ENCODE results near the gene LHFPL2. TPM values are rescaled to one million over a fixed set of nuclear protein-coding genes. Genes with fewer than 3 reads are reported as not detected.

LHFPL2 gene
- total and polyA plus RNA-seq, 4 donors, result 6.5 to 49.4 (median 47.7) TPM

DNA sequence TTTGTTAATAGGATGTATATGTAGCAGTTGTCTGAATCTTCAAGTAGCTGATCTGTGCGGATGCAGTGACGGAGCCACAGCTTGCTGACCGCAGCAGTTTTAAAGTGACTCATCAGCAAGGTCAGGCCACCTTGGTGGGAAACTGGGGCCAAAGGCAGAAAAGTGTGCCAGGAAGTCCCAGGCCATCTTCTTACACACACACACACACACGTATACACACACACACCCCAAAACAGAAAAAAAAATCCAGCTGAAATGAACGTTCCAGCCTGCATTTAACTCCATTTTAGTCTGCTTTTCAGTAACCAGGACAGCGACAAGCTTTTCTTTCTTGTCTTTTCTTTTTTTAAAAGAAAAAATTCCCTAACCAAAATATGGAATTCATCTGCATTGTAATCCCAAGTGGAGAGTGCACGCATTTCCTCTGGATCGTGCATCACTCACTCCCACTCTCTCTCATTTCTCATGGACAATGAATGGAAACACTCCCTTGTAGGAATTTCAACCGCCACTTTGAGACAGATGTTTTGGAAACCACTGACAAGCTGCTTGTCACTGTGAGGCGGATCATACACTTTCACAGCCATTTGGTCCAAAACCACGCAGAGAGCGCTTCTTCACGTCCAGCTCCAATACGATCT lies 103.9 kb downstream of the LHFPL2 start:
- no peak overlapping the region for H3K9ac ChIP-seq (ENCODE audit: insufficient read depth in 1 of 2, low read length in 2 of 2)
- H3K4me3 ChIP-seq, result no peak overlapping the region
- TF ChIP-seq, protein P1, sequence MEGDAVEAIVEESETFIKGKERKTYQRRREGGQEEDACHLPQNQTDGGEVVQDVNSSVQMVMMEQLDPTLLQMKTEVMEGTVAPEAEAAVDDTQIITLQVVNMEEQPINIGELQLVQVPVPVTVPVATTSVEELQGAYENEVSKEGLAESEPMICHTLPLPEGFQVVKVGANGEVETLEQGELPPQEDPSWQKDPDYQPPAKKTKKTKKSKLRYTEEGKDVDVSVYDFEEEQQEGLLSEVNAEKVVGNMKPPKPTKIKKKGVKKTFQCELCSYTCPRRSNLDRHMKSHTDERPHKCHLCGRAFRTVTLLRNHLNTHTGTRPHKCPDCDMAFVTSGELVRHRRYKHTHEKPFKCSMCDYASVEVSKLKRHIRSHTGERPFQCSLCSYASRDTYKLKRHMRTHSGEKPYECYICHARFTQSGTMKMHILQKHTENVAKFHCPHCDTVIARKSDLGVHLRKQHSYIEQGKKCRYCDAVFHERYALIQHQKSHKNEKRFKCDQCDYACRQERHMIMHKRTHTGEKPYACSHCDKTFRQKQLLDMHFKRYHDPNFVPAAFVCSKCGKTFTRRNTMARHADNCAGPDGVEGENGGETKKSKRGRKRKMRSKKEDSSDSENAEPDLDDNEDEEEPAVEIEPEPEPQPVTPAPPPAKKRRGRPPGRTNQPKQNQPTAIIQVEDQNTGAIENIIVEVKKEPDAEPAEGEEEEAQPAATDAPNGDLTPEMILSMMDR (IDR thresholded peaks at IDR 0.05; ENCODE audit: control extremely low read depth, extremely low read depth), result no peak
- 84 to 85% methylated on average over 14 of the region's 14 CpGs for WGBS, 2 donors
- H3K27ac ChIP-seq (ENCODE audit: low read depth in 1 of 2, low read length in 1 of 2), result no peak overlapping the region
- peak in 1 of 3 donors; percentile 43 for DNase-seq
- no peak for ATAC-seq (ENCODE audit: insufficient read depth, low FRiP score)
- H3K4me1 ChIP-seq (ENCODE audit: control insufficient read depth in 5 of 5, insufficient read depth in 5 of 5, low read length in 5 of 5), result peaks cover 5 to 63% (median 14%) of the 10 kb centered on the region in 5 donors
- no peaks in the 10 kb centered on the region for H3K27me3 ChIP-seq (ENCODE audit: control insufficient read depth in 3 of 3, insufficient read depth in 3 of 3, low read length in 2 of 3)
- peaks cover 0 to 1% (median 0%) of the 10 kb centered on the region in 4 donors for H3K36me3 ChIP-seq (ENCODE audit: control insufficient read depth in 4 of 4, insufficient read depth in 4 of 4, low read length in 4 of 4)
- H3K9me3 ChIP-seq (ENCODE audit: control insufficient read depth in 4 of 4, insufficient read depth in 3 of 4, low read length in 3 of 4), result peaks cover 0 to 2% (median 0%) of the 10 kb centered on the region in 4 donors

DNA sequence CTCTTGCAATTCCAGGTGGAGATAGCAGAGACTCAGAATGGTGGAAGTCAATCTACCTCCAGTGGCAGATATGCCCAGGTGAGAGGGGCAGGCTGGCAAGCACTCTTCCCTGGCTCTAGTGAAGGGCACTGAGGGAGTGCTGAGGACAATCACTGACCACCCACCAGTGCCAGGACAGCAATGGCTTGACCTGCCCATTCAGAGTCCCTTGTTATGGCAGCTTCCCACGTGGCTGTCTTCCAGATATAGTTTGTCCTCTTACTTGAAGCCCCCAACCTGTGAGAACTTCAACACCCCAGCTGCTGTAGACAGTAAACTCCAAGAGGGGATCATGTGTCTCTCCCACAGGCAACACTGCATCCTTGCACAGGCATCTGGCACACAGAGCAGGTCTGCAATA lies 104.7 kb downstream of the LHFPL2 start:
- Histone ChIP-seq H3K36me3 (ENCODE audit: control insufficient read depth in 4 of 4, insufficient read depth in 4 of 4, low read length in 4 of 4) (no peaks in the 10 kb centered on the region), H3K4me3 (no peak overlapping the region), H3K9me3 (ENCODE audit: control insufficient read depth in 4 of 4, insufficient read depth in 3 of 4, low read length in 3 of 4) (peaks cover 0 to 2% (median 0%) of the 10 kb centered on the region in 4 donors), H3K9ac (ENCODE audit: insufficient read depth in 1 of 2, low read length in 2 of 2) (no peak overlapping the region), H3K27ac (ENCODE audit: low read depth in 1 of 2, low read length in 1 of 2) (no peak overlapping the region), H3K4me1 (ENCODE audit: control insufficient read depth in 5 of 5, insufficient read depth in 5 of 5, low read length in 5 of 5) (peaks cover 5 to 65% (median 14%) of the 10 kb centered on the region in 5 donors), H3K27me3 (ENCODE audit: control insufficient read depth in 3 of 3, insufficient read depth in 3 of 3, low read length in 2 of 3) (no peaks in the 10 kb centered on the region)
- TF ChIP-seq, protein P1 (IDR thresholded peaks at IDR 0.05; ENCODE audit: control extremely low read depth, extremely low read depth), result no peak
- WGBS, 2 donors, result 66 to 82% methylated on average over 1 of the region's 1 CpG
- no peak for ATAC-seq (ENCODE audit: insufficient read depth, low FRiP score)
- DNase-seq, result no peak

DNA sequence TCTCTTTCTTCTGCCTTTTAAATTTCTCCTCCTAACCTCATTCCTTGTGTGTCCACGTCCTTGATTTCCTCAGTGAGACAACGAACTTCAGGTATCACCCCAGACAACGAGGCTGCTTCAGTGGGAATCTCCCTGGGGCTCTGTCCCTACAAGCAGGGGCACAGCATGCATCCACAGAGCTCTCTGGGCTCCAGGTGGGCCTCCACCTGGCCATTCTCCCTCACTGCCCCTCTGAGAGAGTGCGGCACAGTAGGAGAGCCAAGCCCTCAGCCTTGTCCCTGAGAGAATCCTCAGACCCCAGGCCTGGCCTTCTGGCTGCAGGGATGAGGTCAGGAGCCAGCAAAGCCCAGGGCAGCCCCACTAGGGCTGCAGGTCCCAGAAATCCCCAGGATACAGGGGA lies 105.3 kb downstream of the LHFPL2 start:
- ATAC-seq (ENCODE audit: insufficient read depth, low FRiP score), result no peak
- Histone ChIP-seq H3K9me3 (ENCODE audit: control insufficient read depth in 4 of 4, insufficient read depth in 3 of 4, low read length in 3 of 4) (peaks cover 0 to 2% (median 0%) of the 10 kb centered on the region in 4 donors), H3K4me3 (no peak overlapping the region), H3K27ac (ENCODE audit: low read depth in 1 of 2, low read length in 1 of 2) (no peak overlapping the region), H3K9ac (ENCODE audit: insufficient read depth in 1 of 2, low read length in 2 of 2) (no peak overlapping the region), H3K4me1 (ENCODE audit: control insufficient read depth in 5 of 5, insufficient read depth in 5 of 5, low read length in 5 of 5) (peaks cover 5 to 64% (median 12%) of the 10 kb centered on the region in 5 donors), H3K27me3 (ENCODE audit: control insufficient read depth in 3 of 3, insufficient read depth in 3 of 3, low read length in 2 of 3) (no peaks in the 10 kb centered on the region), H3K36me3 (ENCODE audit: control insufficient read depth in 4 of 4, insufficient read depth in 4 of 4, low read length in 4 of 4) (no peaks in the 10 kb centered on the region)
- WGBS, 2 donors, result 88 to 96% methylated on average over 4 of the region's 4 CpGs
- DNase-seq, result no peak
- TF ChIP-seq, protein P1 (IDR thresholded peaks at IDR 0.05; ENCODE audit: control extremely low read depth, extremely low read depth), result no peak
